22Rv1 (cell line): ENCODE measurements around the gene SPINK4.

Experiments
- CTCF ChIP-seq: fragments of 450-650 bp; IDR thresholded peaks from 2 replicates; pipeline ENCODE4 v1.5.1; 2017; ENCODE audit warnings: mild to moderate bottlenecking
- ZFX ChIP-seq: fragments of 450-650 bp; IDR thresholded peaks from 2 replicates; pipeline ENCODE4 v1.6.1; 2017; ENCODE audit warnings: antibody characterized with exemption, borderline replicate concordance

GRCh38 chr9:33232815-33233214 is 7.2 kb upstream of the SPINK4 start:
- TF ChIP-seq CTCF (no peak), ZFX (no peak)
